ENCODE data around the gene RDX. TPM values are rescaled to one million over a fixed set of nuclear protein-coding genes. Genes with fewer than 3 reads are reported as not detected.

The RDX gene
- total and polyA plus RNA-seq, 9 of the 15 experiments (the other 6 are each of a cell fraction or from before 2014, with no cell fraction given), result 35.6 to 62.1 (median 54.3) TPM

GRCh38 chr11:110198031-110198729, 98.2 kb downstream of the RDX start (continued):
- no peak for TF ChIP-seq NR0B1 (IDR thresholded peaks at IDR 0.05; ENCODE audit: partially characterized antibody)
- TF ChIP-seq ZFP1 (CRISPR knock-in tag; IDR thresholded peaks at IDR 0.05), result no peak
- TF ChIP-seq MEIS2 (IDR thresholded peaks at IDR 0.05; ENCODE audit: partially characterized antibody), result no peak
- no peak for TF ChIP-seq CGGBP1 (CRISPR knock-in tag; IDR thresholded peaks at IDR 0.05)
- TF ChIP-seq MGA (IDR thresholded peaks at IDR 0.05), result no peak
- TF ChIP-seq PATZ1 (CRISPR knock-in tag; IDR thresholded peaks at IDR 0.05; ENCODE audit: borderline replicate concordance), result no peak
- TF ChIP-seq SMARCB1 (IDR thresholded peaks at IDR 0.05; ENCODE audit: insufficient read length, low read depth), result no peak

All from K562 (cell line).